Measurements from ENCODE around the gene PTPRD. TPM values are rescaled to one million over a fixed set of nuclear protein-coding genes. Genes with fewer than 3 reads are reported as not detected.

The PTPRD gene
- total RNA-seq, 1 experiment from 2014 or later: 69.6 TPM

DNA sequence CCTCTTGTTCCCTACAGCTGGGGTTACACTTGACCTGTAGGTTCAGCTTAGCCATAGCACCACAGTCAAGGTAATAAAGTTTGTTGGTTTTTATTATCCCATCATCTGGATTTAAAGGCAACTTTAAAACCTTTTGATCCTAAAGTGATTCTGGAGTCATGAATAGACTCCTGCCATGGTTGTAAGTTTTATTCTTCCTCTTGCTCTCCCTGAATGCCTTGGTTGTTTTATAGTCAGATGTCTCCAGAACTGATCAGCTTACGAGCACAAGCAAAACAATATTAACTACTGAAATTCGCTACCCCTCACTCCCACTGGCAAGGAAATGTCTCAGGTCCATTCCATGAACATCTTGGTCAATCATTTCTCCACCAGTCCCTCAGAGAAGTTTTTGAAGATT is 1328.6 kb downstream of the PTPRD start (continued):
- TF ChIP-seq, protein P1, sequence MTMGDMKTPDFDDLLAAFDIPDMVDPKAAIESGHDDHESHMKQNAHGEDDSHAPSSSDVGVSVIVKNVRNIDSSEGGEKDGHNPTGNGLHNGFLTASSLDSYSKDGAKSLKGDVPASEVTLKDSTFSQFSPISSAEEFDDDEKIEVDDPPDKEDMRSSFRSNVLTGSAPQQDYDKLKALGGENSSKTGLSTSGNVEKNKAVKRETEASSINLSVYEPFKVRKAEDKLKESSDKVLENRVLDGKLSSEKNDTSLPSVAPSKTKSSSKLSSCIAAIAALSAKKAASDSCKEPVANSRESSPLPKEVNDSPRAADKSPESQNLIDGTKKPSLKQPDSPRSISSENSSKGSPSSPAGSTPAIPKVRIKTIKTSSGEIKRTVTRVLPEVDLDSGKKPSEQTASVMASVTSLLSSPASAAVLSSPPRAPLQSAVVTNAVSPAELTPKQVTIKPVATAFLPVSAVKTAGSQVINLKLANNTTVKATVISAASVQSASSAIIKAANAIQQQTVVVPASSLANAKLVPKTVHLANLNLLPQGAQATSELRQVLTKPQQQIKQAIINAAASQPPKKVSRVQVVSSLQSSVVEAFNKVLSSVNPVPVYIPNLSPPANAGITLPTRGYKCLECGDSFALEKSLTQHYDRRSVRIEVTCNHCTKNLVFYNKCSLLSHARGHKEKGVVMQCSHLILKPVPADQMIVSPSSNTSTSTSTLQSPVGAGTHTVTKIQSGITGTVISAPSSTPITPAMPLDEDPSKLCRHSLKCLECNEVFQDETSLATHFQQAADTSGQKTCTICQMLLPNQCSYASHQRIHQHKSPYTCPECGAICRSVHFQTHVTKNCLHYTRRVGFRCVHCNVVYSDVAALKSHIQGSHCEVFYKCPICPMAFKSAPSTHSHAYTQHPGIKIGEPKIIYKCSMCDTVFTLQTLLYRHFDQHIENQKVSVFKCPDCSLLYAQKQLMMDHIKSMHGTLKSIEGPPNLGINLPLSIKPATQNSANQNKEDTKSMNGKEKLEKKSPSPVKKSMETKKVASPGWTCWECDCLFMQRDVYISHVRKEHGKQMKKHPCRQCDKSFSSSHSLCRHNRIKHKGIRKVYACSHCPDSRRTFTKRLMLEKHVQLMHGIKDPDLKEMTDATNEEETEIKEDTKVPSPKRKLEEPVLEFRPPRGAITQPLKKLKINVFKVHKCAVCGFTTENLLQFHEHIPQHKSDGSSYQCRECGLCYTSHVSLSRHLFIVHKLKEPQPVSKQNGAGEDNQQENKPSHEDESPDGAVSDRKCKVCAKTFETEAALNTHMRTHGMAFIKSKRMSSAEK (CRISPR knock-in tag; IDR thresholded peaks at IDR 0.05; ENCODE audit: borderline replicate concordance): no peak
- TF ChIP-seq, protein P2, sequence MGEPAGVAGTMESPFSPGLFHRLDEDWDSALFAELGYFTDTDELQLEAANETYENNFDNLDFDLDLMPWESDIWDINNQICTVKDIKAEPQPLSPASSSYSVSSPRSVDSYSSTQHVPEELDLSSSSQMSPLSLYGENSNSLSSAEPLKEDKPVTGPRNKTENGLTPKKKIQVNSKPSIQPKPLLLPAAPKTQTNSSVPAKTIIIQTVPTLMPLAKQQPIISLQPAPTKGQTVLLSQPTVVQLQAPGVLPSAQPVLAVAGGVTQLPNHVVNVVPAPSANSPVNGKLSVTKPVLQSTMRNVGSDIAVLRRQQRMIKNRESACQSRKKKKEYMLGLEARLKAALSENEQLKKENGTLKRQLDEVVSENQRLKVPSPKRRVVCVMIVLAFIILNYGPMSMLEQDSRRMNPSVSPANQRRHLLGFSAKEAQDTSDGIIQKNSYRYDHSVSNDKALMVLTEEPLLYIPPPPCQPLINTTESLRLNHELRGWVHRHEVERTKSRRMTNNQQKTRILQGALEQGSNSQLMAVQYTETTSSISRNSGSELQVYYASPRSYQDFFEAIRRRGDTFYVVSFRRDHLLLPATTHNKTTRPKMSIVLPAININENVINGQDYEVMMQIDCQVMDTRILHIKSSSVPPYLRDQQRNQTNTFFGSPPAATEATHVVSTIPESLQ (CRISPR knock-in tag; IDR thresholded peaks at IDR 0.05): no peak

DNA sequence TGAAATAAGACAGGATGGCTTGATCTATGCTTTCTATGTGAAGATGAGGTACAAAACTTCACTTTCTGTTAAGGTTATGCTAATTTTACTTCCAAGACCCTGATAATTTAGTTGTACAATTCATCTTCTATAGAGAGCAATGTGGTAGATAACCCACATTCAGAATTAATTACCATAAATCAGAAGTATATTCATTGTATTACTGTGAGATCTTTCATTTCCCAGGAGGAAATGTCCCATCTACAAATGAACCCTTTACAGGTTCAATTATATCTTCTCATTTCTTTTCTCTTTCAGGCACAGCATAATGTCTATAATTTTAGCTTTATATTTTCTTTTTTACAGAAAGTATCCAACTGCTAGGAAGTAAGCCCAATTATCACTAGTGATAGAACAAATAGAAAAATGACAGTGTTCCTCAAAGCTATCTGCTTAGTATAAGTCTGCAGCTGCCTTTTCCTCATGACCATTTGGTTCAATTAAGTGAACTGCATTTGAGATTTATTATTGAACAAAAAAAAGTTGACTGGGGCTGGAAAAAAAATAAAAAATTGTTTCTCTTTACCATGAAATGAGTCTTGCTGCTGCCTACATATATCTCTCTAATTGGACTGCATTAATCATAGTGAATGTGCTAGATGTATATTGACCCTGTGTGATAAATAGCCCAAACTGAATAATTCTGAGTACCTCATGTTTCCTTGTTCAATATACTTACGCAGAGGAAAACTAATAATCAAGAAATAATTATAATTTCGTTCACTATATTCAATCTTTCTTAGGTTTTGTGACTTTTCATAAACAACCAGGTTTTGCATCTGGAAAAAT is 1329.4 kb downstream of the PTPRD start:
- ATAC-seq (no peak), DNase-seq (ENCODE audit: low spot score) (no peak)
- Mint-ChIP-seq H3K4me3 (no peak overlapping the region), H3K4me1 (no peaks in the 10 kb centered on the region), H3K36me3 (no peaks in the 10 kb centered on the region), H3K9me3 (no peaks in the 10 kb centered on the region), H3K27me3 (ENCODE audit: low read depth) (no peaks in the 10 kb centered on the region), H3K27ac (no peak overlapping the region)
- ChIA-PET CTCF (no interaction called here), POLR2A (no interaction called here)
- TF ChIP-seq, protein P3, sequence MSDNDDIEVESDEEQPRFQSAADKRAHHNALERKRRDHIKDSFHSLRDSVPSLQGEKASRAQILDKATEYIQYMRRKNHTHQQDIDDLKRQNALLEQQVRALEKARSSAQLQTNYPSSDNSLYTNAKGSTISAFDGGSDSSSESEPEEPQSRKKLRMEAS (CRISPR knock-in tag; IDR thresholded peaks at IDR 0.05): no peak
- TF ChIP-seq, protein P4, sequence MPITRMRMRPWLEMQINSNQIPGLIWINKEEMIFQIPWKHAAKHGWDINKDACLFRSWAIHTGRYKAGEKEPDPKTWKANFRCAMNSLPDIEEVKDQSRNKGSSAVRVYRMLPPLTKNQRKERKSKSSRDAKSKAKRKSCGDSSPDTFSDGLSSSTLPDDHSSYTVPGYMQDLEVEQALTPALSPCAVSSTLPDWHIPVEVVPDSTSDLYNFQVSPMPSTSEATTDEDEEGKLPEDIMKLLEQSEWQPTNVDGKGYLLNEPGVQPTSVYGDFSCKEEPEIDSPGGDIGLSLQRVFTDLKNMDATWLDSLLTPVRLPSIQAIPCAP (CRISPR knock-in tag; IDR thresholded peaks at IDR 0.05): no peak
- TF ChIP-seq, protein P5, sequence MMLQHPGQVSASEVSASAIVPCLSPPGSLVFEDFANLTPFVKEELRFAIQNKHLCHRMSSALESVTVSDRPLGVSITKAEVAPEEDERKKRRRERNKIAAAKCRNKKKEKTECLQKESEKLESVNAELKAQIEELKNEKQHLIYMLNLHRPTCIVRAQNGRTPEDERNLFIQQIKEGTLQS (CRISPR knock-in tag; conservative IDR thresholded peaks at IDR 0.05): no peak
- TF ChIP-seq ZNF423 (CRISPR knock-in tag; IDR thresholded peaks at IDR 0.05) (no peak), FOXK1 (CRISPR knock-in tag; IDR thresholded peaks at IDR 0.05) (no peak), CBFB (CRISPR knock-in tag; IDR thresholded peaks at IDR 0.05; ENCODE audit: low read depth) (no peak), FOXP1 (CRISPR knock-in tag; IDR thresholded peaks at IDR 0.05; ENCODE audit: borderline replicate concordance) (no peak), CREB1 (CRISPR knock-in tag; IDR thresholded peaks at IDR 0.05) (no peak), RELA (CRISPR knock-in tag; IDR thresholded peaks at IDR 0.05; ENCODE audit: borderline replicate concordance) (no peak), ZNF232 (CRISPR knock-in tag; IDR thresholded peaks at IDR 0.05) (no peak)
- TF ChIP-seq, protein P6, sequence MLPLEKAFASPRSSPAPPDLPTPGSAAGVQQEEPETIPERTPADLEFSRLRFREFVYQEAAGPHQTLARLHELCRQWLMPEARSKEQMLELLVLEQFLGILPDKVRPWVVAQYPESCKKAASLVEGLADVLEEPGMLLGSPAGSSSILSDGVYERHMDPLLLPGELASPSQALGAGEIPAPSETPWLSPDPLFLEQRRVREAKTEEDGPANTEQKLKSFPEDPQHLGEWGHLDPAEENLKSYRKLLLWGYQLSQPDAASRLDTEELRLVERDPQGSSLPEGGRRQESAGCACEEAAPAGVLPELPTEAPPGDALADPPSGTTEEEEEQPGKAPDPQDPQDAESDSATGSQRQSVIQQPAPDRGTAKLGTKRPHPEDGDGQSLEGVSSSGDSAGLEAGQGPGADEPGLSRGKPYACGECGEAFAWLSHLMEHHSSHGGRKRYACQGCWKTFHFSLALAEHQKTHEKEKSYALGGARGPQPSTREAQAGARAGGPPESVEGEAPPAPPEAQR (CRISPR knock-in tag; IDR thresholded peaks at IDR 0.05): no peak
- TF ChIP-seq, protein P7, sequence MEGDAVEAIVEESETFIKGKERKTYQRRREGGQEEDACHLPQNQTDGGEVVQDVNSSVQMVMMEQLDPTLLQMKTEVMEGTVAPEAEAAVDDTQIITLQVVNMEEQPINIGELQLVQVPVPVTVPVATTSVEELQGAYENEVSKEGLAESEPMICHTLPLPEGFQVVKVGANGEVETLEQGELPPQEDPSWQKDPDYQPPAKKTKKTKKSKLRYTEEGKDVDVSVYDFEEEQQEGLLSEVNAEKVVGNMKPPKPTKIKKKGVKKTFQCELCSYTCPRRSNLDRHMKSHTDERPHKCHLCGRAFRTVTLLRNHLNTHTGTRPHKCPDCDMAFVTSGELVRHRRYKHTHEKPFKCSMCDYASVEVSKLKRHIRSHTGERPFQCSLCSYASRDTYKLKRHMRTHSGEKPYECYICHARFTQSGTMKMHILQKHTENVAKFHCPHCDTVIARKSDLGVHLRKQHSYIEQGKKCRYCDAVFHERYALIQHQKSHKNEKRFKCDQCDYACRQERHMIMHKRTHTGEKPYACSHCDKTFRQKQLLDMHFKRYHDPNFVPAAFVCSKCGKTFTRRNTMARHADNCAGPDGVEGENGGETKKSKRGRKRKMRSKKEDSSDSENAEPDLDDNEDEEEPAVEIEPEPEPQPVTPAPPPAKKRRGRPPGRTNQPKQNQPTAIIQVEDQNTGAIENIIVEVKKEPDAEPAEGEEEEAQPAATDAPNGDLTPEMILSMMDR (IDR thresholded peaks at IDR 0.05): no peak
- TF ChIP-seq, protein P8, sequence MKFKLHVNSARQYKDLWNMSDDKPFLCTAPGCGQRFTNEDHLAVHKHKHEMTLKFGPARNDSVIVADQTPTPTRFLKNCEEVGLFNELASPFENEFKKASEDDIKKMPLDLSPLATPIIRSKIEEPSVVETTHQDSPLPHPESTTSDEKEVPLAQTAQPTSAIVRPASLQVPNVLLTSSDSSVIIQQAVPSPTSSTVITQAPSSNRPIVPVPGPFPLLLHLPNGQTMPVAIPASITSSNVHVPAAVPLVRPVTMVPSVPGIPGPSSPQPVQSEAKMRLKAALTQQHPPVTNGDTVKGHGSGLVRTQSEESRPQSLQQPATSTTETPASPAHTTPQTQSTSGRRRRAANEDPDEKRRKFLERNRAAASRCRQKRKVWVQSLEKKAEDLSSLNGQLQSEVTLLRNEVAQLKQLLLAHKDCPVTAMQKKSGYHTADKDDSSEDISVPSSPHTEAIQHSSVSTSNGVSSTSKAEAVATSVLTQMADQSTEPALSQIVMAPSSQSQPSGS (CRISPR knock-in tag; IDR thresholded peaks at IDR 0.05; ENCODE audit: borderline replicate concordance, low read depth): no peak
